Heart left ventricle (tissue), 13 donors: ENCODE measurements around the gene TPM3.

Experiments
- POLR2A ChIP-seq, 2 donors: fragments of 450-650 bp; IDR thresholded peaks; one replicate each; pipeline ENCODE4 v1.6.1; 2017; ENCODE audit warnings: antibody characterized with exemption in 2 of 2, mild to moderate bottlenecking in 2 of 2, moderate library complexity in 2 of 2
- TF ChIP-seq, protein P1 (sequence below), 12 donors: fragments of 200-600 bp; sonication (generic) in 4 of 12; IDR thresholded peaks; one replicate each; pipeline versions ENCODE4 v1.5.0 to v1.8.0; 2018 to 2022; ENCODE audit warnings: antibody characterized with exemption in 12 of 12, mild to moderate bottlenecking in 5 of 12
- donor health status: ischemic (EF 13 %, LVEDD 7.1; RV severe dilation, severe dysfunction).
- donor health status: DM: no; HTN: yes; CAD: no.
- donor health status: DM: no; HTN: no; CAD: no.
- donor health status: ischemic (EF 25% LVEDD 6.9; RV normal size, moderate dysfunction).
- donor health status: ischemic (EF 25% LVEDD 5.7; RV mildly dilated, moderate dysfunction).
- donor health status: ischemic (EF 35%, LVEDD 5.7; RV mildly dilated, moderate dysfunction).
- donor health status: nonischemic (EF 11% LVEDD 7.7; RV severe dilation, severe dysfunction).
- donor health status: DM: yes; HTN: yes; CAD: no.
- donor health status: PGD.
- donor health status: ischemic (EF 29% LVEDD 5.4; RV normal size, mild dysfunction).
- donor health status: nonischemic (EF 23%, LVEDD 6.1; RV moderate dilation, normal function).

DNA sequence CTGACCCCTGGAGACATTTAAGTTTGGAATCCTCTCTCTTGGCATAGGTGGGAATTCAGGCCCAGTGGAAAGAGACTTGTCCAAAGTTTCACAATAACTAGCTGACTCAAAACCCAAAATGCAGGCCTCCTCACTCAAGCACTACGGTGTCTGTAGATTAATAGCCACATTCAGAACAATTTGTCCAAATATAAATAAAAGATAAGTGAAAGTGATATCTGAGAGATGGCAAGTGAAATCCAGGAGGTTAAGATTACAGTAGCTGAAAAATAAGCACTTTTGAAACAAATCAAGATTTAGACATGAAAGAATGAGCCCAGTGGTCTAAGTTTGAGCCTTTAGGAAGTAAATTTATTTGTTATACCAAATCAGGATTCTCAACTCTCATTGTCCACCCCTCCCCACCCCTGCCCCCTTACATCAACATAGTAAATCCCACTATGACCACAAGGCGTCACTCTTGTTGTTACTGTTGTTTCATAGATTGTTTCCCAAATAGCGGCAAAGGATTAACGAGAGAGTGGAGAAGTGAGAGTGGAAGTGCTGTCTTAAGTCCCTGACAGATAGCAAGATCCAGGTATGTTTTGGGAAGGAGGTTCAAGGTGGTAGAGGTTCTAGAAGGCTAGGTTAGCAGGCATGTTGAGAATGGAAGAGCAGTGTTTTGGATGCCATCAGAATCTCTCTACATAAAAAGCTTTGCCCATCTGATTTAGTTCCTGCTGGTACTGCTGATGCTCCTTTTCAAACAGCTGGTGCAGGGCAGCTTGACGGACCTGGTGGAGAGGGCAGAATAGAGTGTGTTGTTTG is 7.1 kb upstream of the TPM3 start:
- TF ChIP-seq POLR2A (IDR thresholded peaks at IDR 0.05): no peak
- TF ChIP-seq, protein P1, sequence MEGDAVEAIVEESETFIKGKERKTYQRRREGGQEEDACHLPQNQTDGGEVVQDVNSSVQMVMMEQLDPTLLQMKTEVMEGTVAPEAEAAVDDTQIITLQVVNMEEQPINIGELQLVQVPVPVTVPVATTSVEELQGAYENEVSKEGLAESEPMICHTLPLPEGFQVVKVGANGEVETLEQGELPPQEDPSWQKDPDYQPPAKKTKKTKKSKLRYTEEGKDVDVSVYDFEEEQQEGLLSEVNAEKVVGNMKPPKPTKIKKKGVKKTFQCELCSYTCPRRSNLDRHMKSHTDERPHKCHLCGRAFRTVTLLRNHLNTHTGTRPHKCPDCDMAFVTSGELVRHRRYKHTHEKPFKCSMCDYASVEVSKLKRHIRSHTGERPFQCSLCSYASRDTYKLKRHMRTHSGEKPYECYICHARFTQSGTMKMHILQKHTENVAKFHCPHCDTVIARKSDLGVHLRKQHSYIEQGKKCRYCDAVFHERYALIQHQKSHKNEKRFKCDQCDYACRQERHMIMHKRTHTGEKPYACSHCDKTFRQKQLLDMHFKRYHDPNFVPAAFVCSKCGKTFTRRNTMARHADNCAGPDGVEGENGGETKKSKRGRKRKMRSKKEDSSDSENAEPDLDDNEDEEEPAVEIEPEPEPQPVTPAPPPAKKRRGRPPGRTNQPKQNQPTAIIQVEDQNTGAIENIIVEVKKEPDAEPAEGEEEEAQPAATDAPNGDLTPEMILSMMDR (IDR thresholded peaks at IDR 0.05): peak; percentile 39 to 64 (median 56)
